HG03097 (cell line): ENCODE results near the gene AGMAT.
A peak's percentile ranks its signal among the peaks of the same experiment; 100 is the strongest.
"Not testable (repeated sequence)": the region's sequence is repeated elsewhere in the genome, so short reads cannot be mapped to it uniquely, and the experiment has no call there.

Source experiments
- ATAC-seq: cut with Tn5 transposase; IDR thresholded peaks from one replicate; pipeline ENCODE4 v1.9.1; 2021; ENCODE audit not compliant: unreplicated experiment, low FRiP score

AGMAT gene

DNA sequence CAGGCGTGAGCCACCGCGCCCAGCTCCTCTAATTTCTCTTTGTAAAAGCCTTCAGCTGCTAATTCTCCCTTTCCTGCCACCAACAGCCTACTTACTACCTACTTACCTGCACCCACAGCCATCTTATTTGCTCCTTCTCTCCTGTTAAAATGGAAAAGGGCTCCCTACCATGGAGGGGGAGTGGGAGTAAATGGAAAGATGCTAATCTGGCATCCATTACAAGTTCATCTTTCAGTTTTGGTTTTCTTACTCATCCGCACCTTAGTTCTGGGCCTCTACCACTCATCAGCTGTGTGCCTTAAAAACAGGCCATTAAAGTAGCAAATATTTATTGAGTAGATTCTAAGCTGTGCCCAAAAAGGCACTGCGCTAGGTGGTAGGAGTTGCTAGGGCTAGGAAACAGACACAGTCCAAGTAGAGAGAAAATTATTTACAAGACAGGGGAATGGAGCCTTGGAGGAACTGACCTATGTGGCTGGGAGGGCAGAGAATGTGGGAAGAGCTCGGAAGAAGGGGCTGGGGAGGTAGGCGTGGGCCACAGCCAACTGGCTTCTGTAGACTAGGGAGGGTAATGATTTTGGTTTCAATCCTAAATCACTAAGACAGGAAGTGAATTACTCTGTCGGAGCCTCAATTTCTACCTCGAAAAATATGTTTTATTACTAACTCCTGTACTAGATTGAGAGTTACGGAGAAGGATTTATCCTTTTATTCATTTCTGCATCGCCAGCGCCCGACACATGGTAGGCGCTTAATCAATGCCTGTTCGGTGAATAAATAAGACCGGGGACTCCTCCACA is 31.7 kb upstream of the AGMAT start:
- no peak for ATAC-seq

DNA sequence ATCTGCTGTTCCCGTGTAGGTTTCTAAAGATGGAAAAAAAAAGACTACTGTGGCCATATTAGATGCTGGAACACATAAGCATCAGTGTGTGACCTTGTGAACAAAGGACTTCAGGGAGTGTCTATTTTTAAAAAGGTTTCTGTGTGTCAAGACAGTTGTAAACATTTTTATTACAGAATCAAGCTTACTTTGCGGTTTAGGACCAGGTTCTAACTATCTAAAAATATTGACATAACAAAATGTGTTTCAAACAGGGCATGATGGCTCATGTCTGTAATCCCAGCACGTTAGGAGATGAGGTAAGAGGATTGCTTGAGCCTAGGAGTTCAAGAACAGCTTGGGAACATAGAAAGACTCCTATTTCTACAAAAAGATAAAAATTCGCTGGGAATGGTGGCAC is 25.3 kb upstream of the AGMAT start:
- no peak for ATAC-seq

DNA sequence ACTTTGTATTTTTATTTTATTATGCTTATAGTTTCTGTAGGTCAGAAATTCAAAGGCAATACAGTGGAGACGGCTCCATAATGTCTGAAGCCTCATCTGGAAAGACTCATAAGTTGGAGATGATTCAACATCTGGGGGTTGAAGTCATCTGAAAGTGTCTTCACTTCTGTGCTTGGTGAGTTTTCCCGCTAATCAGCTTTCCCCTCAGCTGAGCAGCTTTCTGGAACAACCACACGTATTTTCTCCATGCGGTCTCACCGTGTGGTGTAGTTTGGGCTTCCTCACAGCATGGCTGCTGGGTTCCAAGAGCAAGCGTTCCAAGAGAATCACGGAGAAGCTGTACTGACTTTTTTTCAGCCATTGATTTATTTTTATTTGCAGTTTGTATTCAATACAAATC is 24.8 kb upstream of the AGMAT start:
- ATAC-seq, result no peak

- ATAC-seq, result no peak
Measured at GRCh38 chr1:15605398-15606383, 20.8 kb upstream of the AGMAT start.

- not testable (repeated sequence) for ATAC-seq
Measured at GRCh38 chr1:15604400-15604799, 19.5 kb upstream of the AGMAT start.

DNA sequence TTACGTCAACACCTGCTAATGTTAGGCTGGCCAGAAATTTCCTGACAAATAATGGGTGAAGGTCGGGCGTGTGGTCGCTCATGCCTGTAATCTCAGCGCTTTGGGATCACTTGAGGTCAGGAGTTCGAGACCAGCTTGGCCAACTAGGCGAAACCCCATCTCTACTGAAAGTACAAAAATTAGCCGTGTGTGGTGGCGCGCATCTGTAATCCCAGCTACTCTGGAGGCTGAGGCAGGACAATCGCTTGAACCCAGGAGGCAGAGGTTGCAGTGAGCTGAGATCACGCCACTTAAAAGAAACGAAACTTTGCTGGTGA is 19.1 kb upstream of the AGMAT start:
- not testable (repeated sequence) for ATAC-seq

- ATAC-seq, result peak; percentile 93
Measured at GRCh38 chr1:15603050-15603965, 18.5 kb upstream of the AGMAT start.

GRCh38 chr1:15598436-15598835 is 13.6 kb upstream of the AGMAT start:
- ATAC-seq, result no peak

DNA sequence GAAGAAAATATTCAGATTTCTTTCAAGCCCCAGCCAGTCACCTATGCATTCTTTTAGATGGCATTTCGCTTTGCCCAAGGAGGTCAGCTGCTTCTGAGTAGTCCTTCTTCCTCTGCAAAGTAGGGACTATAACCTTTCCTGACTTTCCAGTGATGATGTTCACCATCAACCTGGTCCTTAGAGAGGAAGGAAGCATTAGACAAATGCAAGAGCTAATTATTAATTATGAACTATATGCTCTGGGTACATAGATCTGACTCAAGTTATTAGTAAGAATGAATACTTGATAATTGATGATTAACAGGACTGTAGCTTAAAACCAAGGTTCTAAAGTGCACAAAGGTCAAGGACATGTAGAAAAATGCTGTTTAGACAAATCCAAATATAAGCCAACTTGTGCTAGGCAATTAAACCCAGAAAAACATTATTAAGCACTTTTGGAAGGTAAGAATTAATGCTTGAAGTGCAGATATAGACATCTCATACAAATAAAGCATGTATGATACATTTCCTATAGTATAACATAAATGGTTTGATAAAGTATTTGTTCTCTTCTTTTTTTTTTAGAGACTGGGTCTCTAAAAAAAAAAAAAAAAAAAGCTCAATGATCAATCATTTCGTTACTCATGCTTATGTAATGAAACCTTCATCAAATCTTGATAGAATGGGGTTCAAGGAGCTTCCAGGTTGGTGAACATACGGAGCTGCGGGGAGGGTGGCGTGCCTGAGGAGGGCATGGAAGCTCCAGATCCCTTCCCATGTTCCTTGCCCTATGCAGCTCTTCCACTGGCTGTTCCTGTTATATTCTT is 11.2 kb upstream of the AGMAT start:
- ATAC-seq, result no peak

DNA sequence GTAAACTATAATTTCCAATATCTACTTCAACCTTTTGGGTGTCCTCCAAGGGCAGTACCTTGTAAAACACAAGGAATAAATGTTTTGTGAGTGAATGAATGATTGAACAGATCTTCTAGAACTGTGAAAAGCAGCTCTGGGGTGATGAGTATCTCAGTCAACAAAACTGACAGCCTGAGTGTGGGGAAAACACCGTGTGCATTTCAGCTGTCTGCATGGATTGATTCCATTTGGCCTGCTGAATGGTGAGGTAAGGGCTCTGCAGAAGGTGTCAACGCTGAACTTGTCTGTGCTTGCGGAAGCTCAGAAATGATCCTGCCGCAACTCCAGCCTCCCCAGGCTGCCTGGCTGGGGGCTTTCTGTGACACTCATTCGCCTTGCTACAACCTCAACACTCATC is 7.4 kb upstream of the AGMAT start:
- no peak for ATAC-seq

DNA sequence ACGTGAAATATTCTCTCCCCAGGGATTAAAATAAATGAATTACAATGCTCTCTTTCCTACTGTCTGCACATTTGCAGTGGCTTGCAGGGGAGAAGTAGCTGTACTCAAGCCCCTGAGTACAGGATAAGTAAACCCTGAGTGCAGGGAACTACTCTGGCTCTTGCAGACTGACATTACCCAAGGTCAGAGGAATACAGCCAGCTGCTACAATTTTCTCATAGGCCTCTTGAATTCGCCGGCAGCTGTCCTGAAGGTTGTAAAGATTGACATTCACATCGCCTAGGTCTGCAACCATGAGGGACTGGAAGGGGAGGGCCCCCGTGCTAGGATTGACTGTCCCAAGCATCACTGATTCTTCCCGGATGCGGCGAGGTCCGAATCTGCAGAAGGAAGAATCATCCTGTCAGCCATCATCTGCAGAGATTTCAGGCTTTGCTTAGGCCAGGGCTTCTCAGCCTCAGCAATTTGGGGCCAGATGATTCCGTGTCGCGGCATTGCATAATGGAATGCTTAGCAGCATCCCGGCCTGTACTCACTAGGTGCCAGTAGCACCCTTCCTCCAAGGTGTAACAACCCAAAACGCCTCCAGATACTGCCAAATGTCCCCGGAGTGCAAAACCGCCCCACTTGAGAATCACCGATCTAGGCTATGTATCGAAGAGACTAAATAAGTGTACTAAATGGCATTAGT is 1.7 kb downstream of the AGMAT start:
- no peak for ATAC-seq

DNA sequence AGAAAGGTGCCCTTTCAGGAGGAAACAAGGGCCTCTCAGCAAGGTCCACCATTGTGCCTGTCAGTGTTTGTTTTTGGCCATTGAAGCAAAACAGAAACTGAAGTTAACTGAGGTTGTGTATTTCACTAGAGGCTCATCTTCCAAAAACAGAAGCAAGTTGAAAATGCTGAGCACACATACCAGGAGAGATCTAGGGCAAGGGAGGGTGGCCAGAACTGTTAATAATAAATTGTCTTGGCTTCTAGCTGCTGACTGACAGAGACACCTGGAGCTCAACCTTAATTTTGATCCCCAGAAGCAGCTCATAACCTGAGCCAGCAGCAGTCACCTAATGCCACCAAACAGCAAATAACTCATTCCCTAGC is 5.2 kb downstream of the AGMAT start:
- ATAC-seq, result peak; percentile 58

GRCh38 chr1:15578921-15579682 is 5.7 kb downstream of the AGMAT start:
- ATAC-seq, result peak; percentile 30

GRCh38 chr1:15577691-15578090 is 7.2 kb downstream of the AGMAT start:
- ATAC-seq, result no peak

GRCh38 chr1:15575549-15576150 is 9.2 kb downstream of the AGMAT start:
- no peak for ATAC-seq

DNA sequence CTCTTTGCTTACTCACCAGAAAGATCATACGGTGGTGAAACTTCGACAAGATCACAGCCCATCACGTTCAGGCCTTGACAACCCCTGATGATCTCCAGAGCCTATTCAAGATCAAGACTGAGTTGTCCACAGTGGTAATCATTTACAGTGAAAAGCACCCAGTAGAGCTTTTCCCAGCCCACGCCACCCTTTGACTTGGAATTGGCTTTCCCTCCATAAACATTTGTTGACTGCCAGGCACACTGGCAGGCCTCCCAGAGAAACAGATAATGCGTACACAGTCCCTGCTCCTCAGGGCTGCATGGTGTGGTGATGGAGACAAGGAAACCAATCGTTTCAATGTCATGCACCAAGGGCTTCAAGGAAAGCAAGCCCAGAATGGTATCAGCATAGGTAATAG is 10.1 kb downstream of the AGMAT start:
- no peak for ATAC-seq

- no peak for ATAC-seq
Measured at GRCh38 chr1:15573477-15573876, 11.4 kb downstream of the AGMAT start.

GRCh38 chr1:15571266-15571665 is 13.6 kb downstream of the AGMAT start:
- ATAC-seq, result no peak
